IMR-90 (cell line): ENCODE measurements around the gene LPO. TPM values are rescaled to one million over a fixed set of nuclear protein-coding genes. Genes with fewer than 3 reads are reported as not detected.

Experiments
- ATAC-seq: fragments of 200-7000 bp; cut with Tn5 transposase; 2 replicates; pipeline ENCODE4 v1.9.1; 2020; ENCODE audit warnings: low read depth, mild to moderate bottlenecking, moderate library complexity
- BruUV-seq: library from RNA; stranded (reverse); fragments of 400-500 nt; replicated peaks from 2 replicates; lab custom pipeline; 2021; lab: Mats Ljungman, UMichigan
- CTCF ChIA-PET: fragments of 300-600 bp; formaldehyde crosslinking; extraction: SDS; loops from one replicate; lab custom pipeline; 2021; ENCODE audit warnings: antibody characterized with exemption; lab: Yijun Ruan, JAX
- POLR2A ChIA-PET: fragments of 300-600 bp; sonication (Branson Sonifier 250); formaldehyde crosslinking; loops from one replicate; lab custom pipeline; 2022; ENCODE audit warnings: antibody characterized with exemption; ENCODE audit not compliant: unreplicated experiment; lab: Charles Lee
- DNase-seq: peaks from one replicate; pipeline ENCODE4 v3.0.0; 2013
- H2AFZ ChIP-seq: replicated peaks from 2 replicates; pipeline ENCODE3; 2013; ENCODE audit warnings: low read length, mild to moderate bottlenecking; ENCODE audit not compliant: poor library complexity
- H2AK5ac ChIP-seq: 2 replicates; pipeline ENCODE4 v1.6.1; 2013; ENCODE audit warnings: low read depth, low read length, inconsistent platforms
- H2AK9ac ChIP-seq: replicated peaks from 2 replicates; pipeline ENCODE3; 2013; ENCODE audit warnings: mild to moderate bottlenecking, low read depth, low read length, moderate library complexity; ENCODE audit not compliant: poor library complexity
- H2BK120ac ChIP-seq: 2 replicates; pipeline ENCODE4 v1.6.1; 2013; ENCODE audit warnings: low read depth, low read length, inconsistent platforms
- H2BK15ac ChIP-seq: 3 replicates; pipeline ENCODE4 v1.6.1; 2013; ENCODE audit warnings: low read depth, low read length, inconsistent platforms
- H2BK20ac ChIP-seq: 2 replicates; pipeline ENCODE4 v1.6.1; 2013; ENCODE audit warnings: low read depth, mild to moderate bottlenecking, inconsistent platforms, low read length, moderate library complexity
- H2BK5ac ChIP-seq: 2 replicates; pipeline ENCODE4 v1.6.1; 2013; ENCODE audit warnings: mild to moderate bottlenecking, low read depth, low read length, inconsistent platforms; ENCODE audit not compliant: poor library complexity, severe bottlenecking
- H3K14ac ChIP-seq: replicated peaks from 2 replicates; pipeline ENCODE4 v1.6.1; 2013; ENCODE audit warnings: low read depth, low read length, inconsistent platforms
- H3K18ac ChIP-seq: 2 replicates; pipeline ENCODE4 v1.6.1; 2013; ENCODE audit warnings: low read depth, low read length, control low read depth
- H3K23ac ChIP-seq: 2 replicates; pipeline ENCODE4 v1.6.1; 2013; ENCODE audit warnings: low read depth, low read length, inconsistent platforms
- H3K27ac ChIP-seq: 2 replicates; pipeline ENCODE4 v1.5.1; 2013; ENCODE audit warnings: mild to moderate bottlenecking, control low read depth, low read length; ENCODE audit not compliant: insufficient read depth
- H3K27me3 ChIP-seq: 2 replicates; pipeline ENCODE4 v1.6.1; 2013; ENCODE audit warnings: low read length; ENCODE audit not compliant: control insufficient read depth, insufficient read depth
- H3K36me3 ChIP-seq: 2 replicates; pipeline ENCODE4 v1.6.1; 2013; ENCODE audit warnings: low read length, mixed read lengths; ENCODE audit not compliant: control insufficient read depth, insufficient read depth
- H3K4ac ChIP-seq: 2 replicates; pipeline ENCODE4 v1.6.1; 2013; ENCODE audit warnings: low read depth, low read length, inconsistent platforms
- H3K4me1 ChIP-seq: 2 replicates; pipeline ENCODE4 v1.6.1; 2013; ENCODE audit warnings: low read length, mixed read lengths; ENCODE audit not compliant: control insufficient read depth, insufficient read depth
- H3K4me2 ChIP-seq: 2 replicates; pipeline ENCODE4 v1.6.1; 2013; ENCODE audit warnings: low read depth, mild to moderate bottlenecking, control low read depth, low read length, moderate library complexity
- H3K4me3 ChIP-seq: 2 replicates; pipeline ENCODE4 v1.5.1; 2013; ENCODE audit warnings: low read depth, mild to moderate bottlenecking, control low read depth, low read length, moderate library complexity; ENCODE audit not compliant: insufficient read depth
- H3K56ac ChIP-seq: 2 replicates; pipeline ENCODE4 v1.6.1; 2013; ENCODE audit warnings: low read length, inconsistent platforms; ENCODE audit not compliant: insufficient read depth; ENCODE audit errors: extremely low read depth
- H3K79me1 ChIP-seq, 2 experiments: 2 replicates each; pipeline ENCODE4 v1.6.1; 2013; ENCODE audit warnings: low read length in 2 of 2, inconsistent platforms in 1 of 2, low read depth in 1 of 2
- H3K9ac ChIP-seq: 2 replicates; pipeline ENCODE4 v1.6.1; 2013; ENCODE audit warnings: low read depth, low read length, control low read depth
- H3K9me1 ChIP-seq: 2 replicates; pipeline ENCODE4 v1.6.1; 2013; ENCODE audit warnings: low read length, inconsistent platforms; ENCODE audit not compliant: insufficient read depth
- H3K9me3 ChIP-seq: 2 replicates; pipeline ENCODE4 v1.6.1; 2013; ENCODE audit warnings: low read length; ENCODE audit not compliant: control insufficient read depth, insufficient read depth
- H4K20me1 ChIP-seq: 2 replicates; pipeline ENCODE4 v1.6.1; 2013; ENCODE audit warnings: low read length, inconsistent platforms; ENCODE audit not compliant: insufficient read depth
- H4K5ac ChIP-seq: 2 replicates; pipeline ENCODE4 v1.6.1; 2013; ENCODE audit warnings: mild to moderate bottlenecking, low read depth, low read length, control low read depth
- H4K8ac ChIP-seq, 2 experiments: 2 replicates each; pipeline ENCODE4 v1.6.1; 2013; ENCODE audit warnings: low read depth in 2 of 2, low read length in 2 of 2, control low read depth in 1 of 2, inconsistent platforms in 1 of 2
- H4K91ac ChIP-seq: 2 replicates; pipeline ENCODE4 v1.6.1; 2013; ENCODE audit warnings: low read depth, low read length, inconsistent platforms; ENCODE audit not compliant: insufficient read depth
- BHLHE40 ChIP-seq: fragments of 150-350 bp; IDR thresholded peaks from 2 replicates; pipeline ENCODE4 v1.6.1; 2016; ENCODE audit warnings: mild to moderate bottlenecking, low read depth, low read length
- CEBPB ChIP-seq: IDR thresholded peaks from 2 replicates; pipeline ENCODE4 v1.6.1; 2012; ENCODE audit warnings: low read depth, low read length, improper control_type of control experiment
- CHD1 ChIP-seq: IDR thresholded peaks from 2 replicates; pipeline ENCODE4 v1.6.1; 2012; ENCODE audit warnings: low read depth, low read length, improper control_type of control experiment
- CTCF ChIP-seq: conservative IDR thresholded peaks from 2 replicates; pipeline ENCODE4 v1.5.1; 2012; ENCODE audit warnings: mild to moderate bottlenecking, low read depth, low read length, improper control_type of control experiment
- FOS ChIP-seq: fragments of 150-350 bp; IDR thresholded peaks from 2 replicates; pipeline ENCODE4 v1.6.1; 2016; ENCODE audit warnings: low read depth, low read length
- MAFK ChIP-seq: IDR thresholded peaks from 2 replicates; pipeline ENCODE4 v1.6.1; 2012; ENCODE audit warnings: low read depth, low read length, improper control_type of control experiment
- MAZ ChIP-seq: IDR thresholded peaks from 2 replicates; pipeline ENCODE4 v1.6.1; 2012; ENCODE audit warnings: low read depth, mild to moderate bottlenecking, low read length, improper control_type of control experiment, moderate library complexity, borderline replicate concordance
- MXI1 ChIP-seq: IDR thresholded peaks from 2 replicates; pipeline ENCODE4 v1.6.1; 2012; ENCODE audit warnings: low read depth, mild to moderate bottlenecking, low read length, moderate library complexity, borderline replicate concordance
- NFE2L2 ChIP-seq: fragments of 150-350 bp; IDR thresholded peaks from 2 replicates; pipeline ENCODE4 v1.6.1; 2016; ENCODE audit warnings: low read depth, mild to moderate bottlenecking, low read length
- POLR2A ChIP-seq: IDR thresholded peaks from 2 replicates; pipeline ENCODE4 v1.6.1; 2012; ENCODE audit warnings: mild to moderate bottlenecking, low read depth, low read length
- RAD21 ChIP-seq: IDR thresholded peaks from 2 replicates; pipeline ENCODE4 v1.6.1; 2012; ENCODE audit warnings: low read length, improper control_type of control experiment
- RCOR1 ChIP-seq: IDR thresholded peaks from 2 replicates; pipeline ENCODE4 v1.6.1; 2012; ENCODE audit warnings: mild to moderate bottlenecking, low read length, improper control_type of control experiment; ENCODE audit not compliant: insufficient replicate concordance
- RFX5 ChIP-seq: IDR thresholded peaks from 2 replicates; pipeline ENCODE4 v1.8.0; 2012; ENCODE audit warnings: low read depth, mild to moderate bottlenecking, low read length, moderate library complexity
- SMC3 ChIP-seq: fragments of 150-350 bp; IDR thresholded peaks from 2 replicates; pipeline ENCODE4 v1.6.1; 2016; ENCODE audit warnings: low read depth, mild to moderate bottlenecking, antibody characterized with exemption, low read length, moderate library complexity
- USF2 ChIP-seq: fragments of 150-350 bp; IDR thresholded peaks from 2 replicates; pipeline ENCODE4 v1.6.1; 2017; ENCODE audit warnings: mild to moderate bottlenecking, antibody characterized with exemption, low read length, low read depth
- WGBS, 2 experiments: methylation state at CpG; one replicate each; pipeline versions ENCODE4 v1.1.5 to v1.1.7; 2013; ENCODE audit warnings: missing lambda C conversion rate in 2 of 2; ENCODE audit not compliant: insufficient read length in 1 of 2; ENCODE audit errors: extremely low coverage in 2 of 2; 5-methylcytosine and 5-hydroxymethylcytosine counted together
- dilution Hi-C: fragments of 300-500 bp; cut with HindIII; formaldehyde crosslinking; loops from one replicate; pipeline ENCODE4 v1.14.3; 2018; ENCODE audit warnings: low sequenced_read_pairs; ENCODE audit not compliant: unreplicated experiment
- in situ Hi-C: fragments of 300-500 bp; cut with MboI; formaldehyde crosslinking; loops from 3 replicates; pipeline ENCODE4 v1.14.3; 2019; ENCODE audit warnings: low sequenced_read_pairs, inconsistent platforms, mixed read lengths
- intact Hi-C: fragments of 100-400 bp; cut with micrococcal nuclease; formaldehyde crosslinking; loops from 2 replicates; pipeline ENCODE4 v1.10.0; 2022
- polyA plus RNA-seq, 3 experiments: library from polyadenylated mRNA; depleted of rRNA; stranded (reverse); fragments of >200 nt; gene quantifications; 2 replicates each; pipeline ENCODE4 v1.2.3, GENCODE V29; 2012; ENCODE audit warnings: low replicate concordance in 1 of 3
- total RNA-seq: library from RNA; depleted of rRNA; stranded (reverse); fragments of >200 nt; gene quantifications from 2 replicates; pipeline ENCODE4 v1.2.3, GENCODE V29; 2012
- TF ChIP-seq, protein P1 (sequence below): fragments of 150-350 bp; IDR thresholded peaks from 2 replicates; pipeline ENCODE4 v1.6.1; 2016; ENCODE audit warnings: low read depth, mild to moderate bottlenecking, low read length, moderate library complexity, borderline replicate concordance

The LPO gene
- total and polyA plus RNA-seq, 2 of the 4 experiments (the other 2 are of a cell fraction) = not detected

DNA sequence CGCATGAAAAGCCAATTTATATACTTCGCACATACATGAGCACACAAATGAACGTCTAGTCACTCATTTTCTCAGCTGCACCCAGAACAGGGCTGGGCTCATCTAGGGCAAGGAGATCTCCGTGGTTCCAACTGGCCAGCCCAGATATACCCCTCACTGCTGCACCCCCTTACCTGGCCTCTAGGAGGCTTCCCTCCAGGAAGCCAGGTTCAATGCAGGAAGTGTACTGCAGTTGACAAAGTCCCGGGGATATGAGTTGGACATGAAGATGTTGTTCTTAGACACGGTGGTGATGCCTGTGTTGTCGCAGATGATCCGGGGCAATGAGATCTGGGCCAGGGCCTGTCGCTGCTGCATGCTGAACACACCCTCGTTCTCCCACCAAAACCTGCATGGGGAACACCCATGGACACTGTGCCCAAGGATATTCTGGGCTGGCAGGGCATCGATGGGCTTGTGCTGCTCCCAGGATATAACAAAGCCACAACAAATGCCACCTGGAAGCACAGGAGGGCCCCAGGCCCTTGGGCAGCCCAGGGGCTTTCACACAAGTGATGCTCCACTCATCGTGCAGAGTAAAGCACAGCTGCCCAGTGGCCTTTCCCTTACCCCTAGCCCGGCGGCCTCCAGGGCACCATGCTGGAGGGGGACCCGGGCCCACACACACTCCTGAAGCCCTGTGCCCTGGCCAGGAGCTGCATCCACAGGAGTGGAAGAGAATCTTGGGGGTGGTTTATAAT, 32.3 kb downstream of the LPO start:
- Histone ChIP-seq H3K56ac (no peak overlapping the region), H3K9me1 (no peaks in the 10 kb centered on the region), H2AK5ac (no peak overlapping the region), H2AK9ac (no peak overlapping the region), H3K27ac (no peak overlapping the region), H4K20me1 (no peaks in the 10 kb centered on the region), H2AFZ (no peak overlapping the region), H4K5ac (no peak overlapping the region), H3K9ac (no peak overlapping the region), H3K27me3 (peaks cover 2% of the 10 kb centered on the region), H3K14ac (no peak overlapping the region), H4K91ac (no peak overlapping the region), H3K36me3 (no peaks in the 10 kb centered on the region), H4K8ac (no peak overlapping the region), H2BK5ac (no peak overlapping the region), H3K79me1 (no peaks in the 10 kb centered on the region), H3K4ac (no peak overlapping the region), H3K23ac (no peak overlapping the region), H3K4me1 (no peaks in the 10 kb centered on the region), H2BK20ac (no peak overlapping the region), H3K4me3 (no peak overlapping the region), H3K4me2 (no peak overlapping the region), H2BK15ac (no peak overlapping the region), H3K9me3 (no peaks in the 10 kb centered on the region), H3K18ac (no peak overlapping the region), H2BK120ac (no peak overlapping the region)
- ChIA-PET POLR2A (no interaction called here), CTCF (no interaction called here)
- TF ChIP-seq CHD1 (no peak), USF2 (no peak), NFE2L2 (no peak), RAD21 (no peak), POLR2A (no peak), RFX5 (no peak), MXI1 (no peak), CTCF (no peak), FOS (no peak), CEBPB (no peak), SMC3 (no peak), MAZ (no peak), MAFK (no peak), RCOR1 (no peak), BHLHE40 (no peak)
- TF ChIP-seq, protein P1, sequence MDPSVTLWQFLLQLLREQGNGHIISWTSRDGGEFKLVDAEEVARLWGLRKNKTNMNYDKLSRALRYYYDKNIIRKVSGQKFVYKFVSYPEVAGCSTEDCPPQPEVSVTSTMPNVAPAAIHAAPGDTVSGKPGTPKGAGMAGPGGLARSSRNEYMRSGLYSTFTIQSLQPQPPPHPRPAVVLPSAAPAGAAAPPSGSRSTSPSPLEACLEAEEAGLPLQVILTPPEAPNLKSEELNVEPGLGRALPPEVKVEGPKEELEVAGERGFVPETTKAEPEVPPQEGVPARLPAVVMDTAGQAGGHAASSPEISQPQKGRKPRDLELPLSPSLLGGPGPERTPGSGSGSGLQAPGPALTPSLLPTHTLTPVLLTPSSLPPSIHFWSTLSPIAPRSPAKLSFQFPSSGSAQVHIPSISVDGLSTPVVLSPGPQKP = no peak
- in situ Hi-C loops = no loop called here
- intact Hi-C loops = no loop called here
- ATAC-seq = no peak
- no peak for DNase-seq
- dilution Hi-C loops = no loop called here
- WGBS, 2 experiments = 71% methylated on average over 7 of the region's 15 CpGs; no CpG with 5 or more reads in 1 of the 2 experiments
- BruUV-seq = no TSS peak
